ENCODE results near the gene TBPL1.

DNA sequence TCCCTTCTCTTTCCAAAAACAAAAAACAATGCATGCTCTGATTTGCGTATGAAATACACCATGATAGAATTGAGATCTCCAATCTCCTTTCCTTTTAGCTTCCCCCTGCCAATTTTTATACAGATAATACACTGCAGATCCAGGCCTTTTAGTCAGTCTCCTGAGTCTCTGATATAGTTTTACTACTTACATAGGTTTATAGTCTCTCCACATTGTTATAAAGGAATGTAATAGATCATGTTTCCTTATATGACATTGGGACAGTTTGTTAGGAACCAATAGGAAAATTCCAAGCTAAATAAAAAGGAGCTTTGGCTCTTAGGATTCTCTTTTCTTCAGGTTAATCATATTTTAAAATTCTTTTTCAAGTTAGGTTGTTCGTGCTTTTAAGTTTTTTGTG is 36.5 kb downstream of the TBPL1 start:
- no peak for TF ChIP-seq POLR2A (IDR thresholded peaks at IDR 0.05)
- TF ChIP-seq, protein P1, sequence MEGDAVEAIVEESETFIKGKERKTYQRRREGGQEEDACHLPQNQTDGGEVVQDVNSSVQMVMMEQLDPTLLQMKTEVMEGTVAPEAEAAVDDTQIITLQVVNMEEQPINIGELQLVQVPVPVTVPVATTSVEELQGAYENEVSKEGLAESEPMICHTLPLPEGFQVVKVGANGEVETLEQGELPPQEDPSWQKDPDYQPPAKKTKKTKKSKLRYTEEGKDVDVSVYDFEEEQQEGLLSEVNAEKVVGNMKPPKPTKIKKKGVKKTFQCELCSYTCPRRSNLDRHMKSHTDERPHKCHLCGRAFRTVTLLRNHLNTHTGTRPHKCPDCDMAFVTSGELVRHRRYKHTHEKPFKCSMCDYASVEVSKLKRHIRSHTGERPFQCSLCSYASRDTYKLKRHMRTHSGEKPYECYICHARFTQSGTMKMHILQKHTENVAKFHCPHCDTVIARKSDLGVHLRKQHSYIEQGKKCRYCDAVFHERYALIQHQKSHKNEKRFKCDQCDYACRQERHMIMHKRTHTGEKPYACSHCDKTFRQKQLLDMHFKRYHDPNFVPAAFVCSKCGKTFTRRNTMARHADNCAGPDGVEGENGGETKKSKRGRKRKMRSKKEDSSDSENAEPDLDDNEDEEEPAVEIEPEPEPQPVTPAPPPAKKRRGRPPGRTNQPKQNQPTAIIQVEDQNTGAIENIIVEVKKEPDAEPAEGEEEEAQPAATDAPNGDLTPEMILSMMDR (IDR thresholded peaks at IDR 0.05) = no peak
- TF ChIP-seq EP300 (IDR thresholded peaks at IDR 0.05) = no peak

Data from tibial nerve (tissue), 4 donors.